SK-N-SH (cell line): Measurements from ENCODE around the gene C16orf74. TPM values are rescaled to one million over a fixed set of nuclear protein-coding genes. Genes with fewer than 3 reads are reported as not detected.

Experiments
- CTCF ChIA-PET: fragments of 300-600, 350-600 bp; formaldehyde crosslinking; extraction: SDS; loops from one replicate; lab custom pipeline; 2021; lab: Yijun Ruan, JAX
- POLR2A ChIA-PET: fragments of 350-600 bp; sonication (Branson Sonifier 250); formaldehyde crosslinking; extraction: SDS; loops from one replicate; lab custom pipeline; 2020; ENCODE audit warnings: antibody characterized with exemption, inconsistent platforms; lab: Yijun Ruan, JAX
- DNase-seq: peaks from one replicate; pipeline ENCODE4 v3.0.0; 2012
- H2AFZ ChIP-seq: fragments of 200-600 bp; sonication (generic); 2 replicates; pipeline ENCODE4 v1.8.1; 2016; ENCODE audit warnings: antibody characterized with exemption, mild to moderate bottlenecking, low read depth
- H3F3A ChIP-seq: fragments of 200-600 bp; sonication (generic); replicated peaks from 2 replicates; pipeline ENCODE3; 2016; ENCODE audit warnings: antibody characterized with exemption, mild to moderate bottlenecking; ENCODE audit not compliant: insufficient read depth
- H3K27ac ChIP-seq, 2 experiments: fragments of 200-500 bp in 1 of 2; fragments of 200-600 bp in 1 of 2; sonication (Bioruptor generic) in 1 of 2; sonication (generic), shearing (Covaris generic) in 1 of 2; 2 replicates each; pipeline versions ENCODE4 v1.5.1 to v1.6.1; 2014 to 2016; ENCODE audit warnings: low read depth in 2 of 2, inconsistent platforms in 1 of 2, low read length in 1 of 2, mild to moderate bottlenecking in 1 of 2, mixed read lengths in 1 of 2
- H3K27me3 ChIP-seq: fragments of 200-600 bp; sonication (generic), shearing (Covaris generic); 2 replicates; pipeline ENCODE4 v1.6.1; 2016; ENCODE audit warnings: mixed run types; ENCODE audit not compliant: insufficient read depth
- H3K36me3 ChIP-seq, 2 experiments: fragments of 200-500 bp in 1 of 2; fragments of 200-600 bp in 1 of 2; sonication (Bioruptor generic) in 1 of 2; sonication (generic) in 1 of 2; replicated peaks in 1 of 2; 2 replicates each; pipeline versions ENCODE3 to v1.5.1; 2014 to 2016; ENCODE audit warnings: low read length in 1 of 2, mild to moderate bottlenecking in 1 of 2; ENCODE audit not compliant: insufficient read depth in 2 of 2, control insufficient read depth in 1 of 2
- H3K4me1 ChIP-seq, 2 experiments: fragments of 200-500 bp in 1 of 2; fragments of 200-600 bp in 1 of 2; sonication (Bioruptor generic) in 1 of 2; sonication (generic), shearing (Covaris generic) in 1 of 2; 2 replicates each; pipeline versions ENCODE4 v1.5.1 to v1.6.1; 2014 to 2016; ENCODE audit warnings: low read depth in 1 of 2, low read length in 1 of 2, mixed run types in 1 of 2; ENCODE audit not compliant: insufficient read depth in 2 of 2, control insufficient read depth in 1 of 2
- H3K4me2 ChIP-seq: fragments of 200-600 bp; sonication (generic), shearing (Covaris generic); 2 replicates; pipeline ENCODE4 v1.6.1; 2017; ENCODE audit warnings: mixed run types
- H3K4me3 ChIP-seq, 2 experiments: fragments of 200-500 bp in 1 of 2; fragments of 200-600 bp in 1 of 2; sonication (Bioruptor generic) in 1 of 2; sonication (generic), shearing (Covaris generic) in 1 of 2; 2 replicates each; pipeline versions ENCODE4 v1.5.1 to v1.8.1; 2014 to 2016; ENCODE audit warnings: low read depth in 2 of 2, inconsistent platforms in 1 of 2, low read length in 1 of 2, mild to moderate bottlenecking in 1 of 2, mixed read lengths in 1 of 2, moderate library complexity in 1 of 2
- H3K79me2 ChIP-seq: fragments of 200-600 bp; sonication (generic); 2 replicates; pipeline ENCODE4 v1.8.1; 2017; ENCODE audit warnings: mild to moderate bottlenecking; ENCODE audit not compliant: insufficient read depth
- H3K9ac ChIP-seq: fragments of 200-600 bp; sonication (generic); 2 replicates; pipeline ENCODE4 v1.6.1; 2017; ENCODE audit warnings: mixed run types
- H3K9me2 ChIP-seq: fragments of 200-600 bp; sonication (generic); 2 replicates; pipeline ENCODE4 v1.6.1; 2017; ENCODE audit warnings: mixed run types
- H3K9me3 ChIP-seq: fragments of 200-600 bp; sonication (generic); 2 replicates; pipeline ENCODE4 v1.6.1; 2017; ENCODE audit warnings: mixed run types, mild to moderate bottlenecking, moderate library complexity
- H4K20me1 ChIP-seq: fragments of 200-600 bp; sonication (generic); 2 replicates; pipeline ENCODE4 v1.6.1; 2017; ENCODE audit warnings: mild to moderate bottlenecking, mixed run types; ENCODE audit not compliant: insufficient read depth
- ELF1 ChIP-seq: IDR thresholded peaks from 2 replicates; pipeline ENCODE4 v1.4.0; 2012
- EP300 ChIP-seq, 2 experiments: IDR thresholded peaks; 2 replicates each; pipeline versions ENCODE4 v1.4.0 to v1.6.1; 2012; ENCODE audit warnings: borderline replicate concordance in 1 of 2, low read depth in 1 of 2, low read length in 1 of 2
- EZH2phosphoT487 ChIP-seq: fragments of 200-600 bp; sonication (generic); IDR thresholded peaks from 2 replicates; pipeline ENCODE4 v1.6.1; 2017; ENCODE audit warnings: low read depth, mixed run types, mild to moderate bottlenecking, antibody characterized with exemption, moderate library complexity, borderline replicate concordance
- FOSL2 ChIP-seq: IDR thresholded peaks from 2 replicates; pipeline ENCODE4 v1.4.0; 2012; ENCODE audit warnings: low read depth, mild to moderate bottlenecking, moderate library complexity, borderline replicate concordance
- FOXJ3 ChIP-seq: sonication (generic); formaldehyde crosslinking; IDR thresholded peaks from 2 replicates; pipeline ENCODE4 v1.5.1; 2020; ENCODE audit warnings: mild to moderate bottlenecking, missing genetic modification reagents
- FOXM1 ChIP-seq: IDR thresholded peaks from 2 replicates; pipeline ENCODE4 v1.4.0; 2012; ENCODE audit warnings: low read depth, mild to moderate bottlenecking
- JUND ChIP-seq: IDR thresholded peaks from 2 replicates; pipeline ENCODE4 v1.4.0; 2012
- MXI1 ChIP-seq: IDR thresholded peaks from 2 replicates; pipeline ENCODE4 v1.6.1; 2012; ENCODE audit warnings: mild to moderate bottlenecking, low read depth, low read length, improper control_type of control experiment
- NFIC ChIP-seq: IDR thresholded peaks from 2 replicates; pipeline ENCODE4 v1.4.0; 2012; ENCODE audit warnings: borderline replicate concordance
- NRF1 ChIP-seq: IDR thresholded peaks from 2 replicates; pipeline ENCODE4 v1.6.1; 2012; ENCODE audit warnings: low read depth, mild to moderate bottlenecking, low read length
- RAD21 ChIP-seq: IDR thresholded peaks from 2 replicates; pipeline ENCODE4 v1.6.1; 2012; ENCODE audit warnings: mild to moderate bottlenecking, low read length
- RCOR1 ChIP-seq: fragments of 150-350 bp; IDR thresholded peaks from 2 replicates; pipeline ENCODE4 v1.6.1; 2017; ENCODE audit warnings: antibody characterized with exemption, low read length
- RXRA ChIP-seq: IDR thresholded peaks from 2 replicates; pipeline ENCODE4 v1.4.0; 2012; ENCODE audit warnings: low read depth, mild to moderate bottlenecking, borderline replicate concordance
- SMC3 ChIP-seq: IDR thresholded peaks from 2 replicates; pipeline ENCODE4 v1.6.1; 2012; ENCODE audit warnings: low read depth, low read length, improper control_type of control experiment
- TAF1 ChIP-seq: IDR thresholded peaks from 2 replicates; pipeline ENCODE4 v1.6.1; 2012; ENCODE audit warnings: low read depth, mild to moderate bottlenecking, low read length, moderate library complexity, borderline replicate concordance
- TCF12 ChIP-seq: IDR thresholded peaks from 2 replicates; pipeline ENCODE4 v1.4.0; 2012
- YY1 ChIP-seq: IDR thresholded peaks from 2 replicates; pipeline ENCODE4 v1.4.0; 2012; ENCODE audit warnings: low read depth, mild to moderate bottlenecking
- WGBS: methylation state at CpG from one replicate; pipeline ENCODE4 v1.1.6; 2017; ENCODE audit warnings: low lambda C conversion rate; 5-methylcytosine and 5-hydroxymethylcytosine counted together
- polyA plus RNA-seq, 3 experiments: library from polyadenylated mRNA; depleted of rRNA; stranded (reverse); fragments of >200 nt; gene quantifications; 2 replicates each; pipeline ENCODE4 v1.2.3, GENCODE V29; 2012
- TF ChIP-seq, protein P1 (sequence below): IDR thresholded peaks from 2 replicates; pipeline ENCODE4 v1.4.0; 2012; ENCODE audit warnings: low read depth, borderline replicate concordance
- TF ChIP-seq, protein P2 (sequence below): fragments of 150-350 bp; IDR thresholded peaks from 2 replicates; pipeline ENCODE4 v1.6.1; 2017; ENCODE audit warnings: antibody characterized with exemption, low read length, low read depth, borderline replicate concordance
- TF ChIP-seq, protein P3 (sequence below): IDR thresholded peaks from 2 replicates; pipeline ENCODE4 v1.4.0; 2012; ENCODE audit warnings: low read depth, borderline replicate concordance
- TF ChIP-seq, protein P4 (sequence below): IDR thresholded peaks from 2 replicates; pipeline ENCODE4 v1.4.0; 2012; ENCODE audit warnings: low read depth
- TF ChIP-seq, protein P5 (sequence below): fragments of 200-600 bp; sonication (generic); IDR thresholded peaks from 2 replicates; pipeline ENCODE4 v1.6.1; 2017; ENCODE audit warnings: antibody characterized with exemption, mild to moderate bottlenecking, moderate library complexity

Gene C16orf74
- polyA plus RNA-seq, 1 of the 3 experiments (the other 2 are of a cell fraction), result 27.2 TPM

DNA sequence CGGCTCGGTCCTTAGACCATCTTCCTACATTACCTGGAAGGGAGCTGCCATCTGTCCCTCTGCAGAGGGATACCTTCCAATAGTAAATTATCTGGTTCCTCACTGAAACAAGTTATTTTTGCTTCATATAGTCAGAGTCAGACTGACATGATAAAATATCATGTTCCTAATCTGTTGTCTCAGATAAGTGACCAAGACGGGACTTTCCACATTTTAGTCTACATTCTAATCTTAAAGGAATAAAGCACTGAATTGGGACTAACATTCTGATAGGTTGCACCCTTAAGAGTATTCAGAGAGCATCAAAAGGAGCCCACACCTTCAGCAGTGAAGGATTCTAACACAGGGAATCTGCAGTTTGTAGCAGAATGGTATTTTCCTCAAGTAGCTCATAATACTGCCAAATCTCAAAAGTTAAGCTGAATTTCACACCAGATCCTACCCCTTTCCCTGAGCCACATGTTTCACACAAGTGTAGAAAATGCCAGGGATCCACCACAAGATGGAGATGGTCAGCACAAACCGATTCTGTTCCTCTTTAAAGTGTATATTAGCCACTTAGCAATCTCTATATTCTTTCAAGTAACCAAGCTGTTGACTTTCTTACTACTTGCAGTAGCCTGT, 75.5 kb downstream of the C16orf74 start (continued):
- TF ChIP-seq, protein P1, sequence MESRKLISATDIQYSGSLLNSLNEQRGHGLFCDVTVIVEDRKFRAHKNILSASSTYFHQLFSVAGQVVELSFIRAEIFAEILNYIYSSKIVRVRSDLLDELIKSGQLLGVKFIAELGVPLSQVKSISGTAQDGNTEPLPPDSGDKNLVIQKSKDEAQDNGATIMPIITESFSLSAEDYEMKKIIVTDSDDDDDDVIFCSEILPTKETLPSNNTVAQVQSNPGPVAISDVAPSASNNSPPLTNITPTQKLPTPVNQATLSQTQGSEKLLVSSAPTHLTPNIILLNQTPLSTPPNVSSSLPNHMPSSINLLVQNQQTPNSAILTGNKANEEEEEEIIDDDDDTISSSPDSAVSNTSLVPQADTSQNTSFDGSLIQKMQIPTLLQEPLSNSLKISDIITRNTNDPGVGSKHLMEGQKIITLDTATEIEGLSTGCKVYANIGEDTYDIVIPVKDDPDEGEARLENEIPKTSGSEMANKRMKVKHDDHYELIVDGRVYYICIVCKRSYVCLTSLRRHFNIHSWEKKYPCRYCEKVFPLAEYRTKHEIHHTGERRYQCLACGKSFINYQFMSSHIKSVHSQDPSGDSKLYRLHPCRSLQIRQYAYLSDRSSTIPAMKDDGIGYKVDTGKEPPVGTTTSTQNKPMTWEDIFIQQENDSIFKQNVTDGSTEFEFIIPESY, result no peak
- TF ChIP-seq SMC3, result peak; percentile 40
- TF ChIP-seq FOSL2, result no peak
- TF ChIP-seq EP300 (IDR thresholded peaks at IDR 0.05; ENCODE audit: borderline replicate concordance in 1 of 2, low read depth in 1 of 2, low read length in 1 of 2), result no peak
- TF ChIP-seq TCF12, result no peak
- no peak for TF ChIP-seq EZH2phosphoT487
- peak; percentile 49 for TF ChIP-seq RAD21
- peak; percentile 61; the same call in 1 of the 2 replicates for TF ChIP-seq MXI1
- TF ChIP-seq RXRA, result no peak
- no peak for TF ChIP-seq JUND
- TF ChIP-seq RCOR1, result no peak
- TF ChIP-seq, protein P2, sequence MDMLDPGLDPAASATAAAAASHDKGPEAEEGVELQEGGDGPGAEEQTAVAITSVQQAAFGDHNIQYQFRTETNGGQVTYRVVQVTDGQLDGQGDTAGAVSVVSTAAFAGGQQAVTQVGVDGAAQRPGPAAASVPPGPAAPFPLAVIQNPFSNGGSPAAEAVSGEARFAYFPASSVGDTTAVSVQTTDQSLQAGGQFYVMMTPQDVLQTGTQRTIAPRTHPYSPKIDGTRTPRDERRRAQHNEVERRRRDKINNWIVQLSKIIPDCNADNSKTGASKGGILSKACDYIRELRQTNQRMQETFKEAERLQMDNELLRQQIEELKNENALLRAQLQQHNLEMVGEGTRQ, result no peak
- TF ChIP-seq NRF1, result no peak
- no peak for TF ChIP-seq YY1
- TF ChIP-seq, protein P3, sequence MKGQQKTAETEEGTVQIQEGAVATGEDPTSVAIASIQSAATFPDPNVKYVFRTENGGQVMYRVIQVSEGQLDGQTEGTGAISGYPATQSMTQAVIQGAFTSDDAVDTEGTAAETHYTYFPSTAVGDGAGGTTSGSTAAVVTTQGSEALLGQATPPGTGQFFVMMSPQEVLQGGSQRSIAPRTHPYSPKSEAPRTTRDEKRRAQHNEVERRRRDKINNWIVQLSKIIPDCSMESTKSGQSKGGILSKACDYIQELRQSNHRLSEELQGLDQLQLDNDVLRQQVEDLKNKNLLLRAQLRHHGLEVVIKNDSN, result no peak
- TF ChIP-seq NFIC, result no peak
- no peak for TF ChIP-seq TAF1

DNA sequence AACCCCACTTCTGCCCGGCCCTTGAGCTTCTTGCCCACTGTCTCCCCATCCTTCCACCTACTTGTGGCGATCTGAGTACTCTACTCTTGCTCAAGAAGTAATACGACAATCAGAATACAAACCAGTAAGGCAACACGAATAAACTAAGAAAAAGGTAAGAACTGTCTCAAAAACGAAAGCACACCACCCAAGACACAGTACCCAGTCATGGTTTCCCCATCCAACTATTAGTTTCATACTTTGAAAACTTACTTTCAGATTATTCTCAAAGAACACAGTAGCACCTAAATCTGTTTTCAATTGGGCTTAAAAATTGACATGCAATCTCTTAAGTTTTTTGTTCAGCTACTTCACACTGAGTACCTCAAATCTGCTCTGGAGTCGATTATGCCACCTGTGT, 76.1 kb downstream of the C16orf74 start:
- H3F3A ChIP-seq, result peaks cover 8% of the 10 kb centered on the region
- no peak overlapping the region for H2AFZ ChIP-seq
- POLR2A ChIA-PET, result no interaction called here
- H3K9me2 ChIP-seq, result no peaks in the 10 kb centered on the region
- H3K27ac ChIP-seq, result peak overlapping the region in 1 of 2 experiments; percentile 96; a peak in 2 of 4 replicates
- no peak overlapping the region for H3K4me3 ChIP-seq
- no peak for DNase-seq
- H3K4me2 ChIP-seq, result no peak overlapping the region
- no peaks in the 10 kb centered on the region for H3K27me3 ChIP-seq
- peaks cover 3% of the 10 kb centered on the region; the same call in 1 of the 2 replicates for H4K20me1 ChIP-seq
- no peaks in the 10 kb centered on the region for H3K9me3 ChIP-seq
- CTCF ChIA-PET, result interaction anchor here (1.1 to 13.2 kb wide), 12 partner anchors 8 to 146 kb away, joined by 3 to 138 read pairs (median 6); no protein-coding TSS in a partner anchor
- H3K9ac ChIP-seq, result no peak overlapping the region
- no peaks in the 10 kb centered on the region for H3K79me2 ChIP-seq
- H3K4me1 ChIP-seq, result peaks cover 9 to 47% of the 10 kb centered on the region in 2 experiments; a peak in 2 of 4 replicates
- H3K36me3 ChIP-seq, result peaks cover 59 to 81% of the 10 kb centered on the region in 2 experiments
- 96% methylated on average over 6 of the region's 6 CpGs for WGBS
- no peak for TF ChIP-seq MXI1
- TF ChIP-seq FOXJ3, result no peak
- no peak for TF ChIP-seq FOXM1
- TF ChIP-seq, protein P4, sequence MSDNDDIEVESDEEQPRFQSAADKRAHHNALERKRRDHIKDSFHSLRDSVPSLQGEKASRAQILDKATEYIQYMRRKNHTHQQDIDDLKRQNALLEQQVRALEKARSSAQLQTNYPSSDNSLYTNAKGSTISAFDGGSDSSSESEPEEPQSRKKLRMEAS, result no peak
- TF ChIP-seq, protein P5, sequence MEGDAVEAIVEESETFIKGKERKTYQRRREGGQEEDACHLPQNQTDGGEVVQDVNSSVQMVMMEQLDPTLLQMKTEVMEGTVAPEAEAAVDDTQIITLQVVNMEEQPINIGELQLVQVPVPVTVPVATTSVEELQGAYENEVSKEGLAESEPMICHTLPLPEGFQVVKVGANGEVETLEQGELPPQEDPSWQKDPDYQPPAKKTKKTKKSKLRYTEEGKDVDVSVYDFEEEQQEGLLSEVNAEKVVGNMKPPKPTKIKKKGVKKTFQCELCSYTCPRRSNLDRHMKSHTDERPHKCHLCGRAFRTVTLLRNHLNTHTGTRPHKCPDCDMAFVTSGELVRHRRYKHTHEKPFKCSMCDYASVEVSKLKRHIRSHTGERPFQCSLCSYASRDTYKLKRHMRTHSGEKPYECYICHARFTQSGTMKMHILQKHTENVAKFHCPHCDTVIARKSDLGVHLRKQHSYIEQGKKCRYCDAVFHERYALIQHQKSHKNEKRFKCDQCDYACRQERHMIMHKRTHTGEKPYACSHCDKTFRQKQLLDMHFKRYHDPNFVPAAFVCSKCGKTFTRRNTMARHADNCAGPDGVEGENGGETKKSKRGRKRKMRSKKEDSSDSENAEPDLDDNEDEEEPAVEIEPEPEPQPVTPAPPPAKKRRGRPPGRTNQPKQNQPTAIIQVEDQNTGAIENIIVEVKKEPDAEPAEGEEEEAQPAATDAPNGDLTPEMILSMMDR, result no peak
- TF ChIP-seq, protein P1, result no peak
- no peak for TF ChIP-seq NRF1
- TF ChIP-seq TCF12, result no peak
- TF ChIP-seq RXRA, result no peak
- TF ChIP-seq ELF1, result no peak
- TF ChIP-seq FOSL2, result no peak
